WERI-Rb-1 (cell line): Measurements from ENCODE around the gene SH3PXD2A.

Source experiments
- DNase-seq: peaks from one replicate; pipeline ENCODE4 v3.0.0-alpha.2; 2020
- H3K27ac ChIP-seq: fragments of 250-450 bp; sonication (Bioruptor Pico); 2 replicates; pipeline ENCODE4 v1.5.1; 2020; ENCODE audit warnings: mild to moderate bottlenecking, moderate library complexity
- H3K27me3 ChIP-seq: fragments of 250-450 bp; sonication (Bioruptor Pico); 2 replicates; pipeline ENCODE4 v1.5.1; 2021; ENCODE audit warnings: mild to moderate bottlenecking, low read depth, moderate library complexity; ENCODE audit not compliant: insufficient read depth, severe bottlenecking
- H3K36me3 ChIP-seq: fragments of 250-450 bp; sonication (Bioruptor Pico); 2 replicates; pipeline ENCODE4 v1.5.1; 2020; ENCODE audit warnings: mild to moderate bottlenecking, moderate library complexity
- H3K4me3 ChIP-seq: 2 replicates; pipeline ENCODE4 v1.5.1; 2011; ENCODE audit warnings: low read depth, mild to moderate bottlenecking, control low read depth, low read length
- H3K9me3 ChIP-seq: fragments of 250-450 bp; sonication (Bioruptor Pico); 2 replicates; pipeline ENCODE4 v1.5.1; 2021; ENCODE audit warnings: mild to moderate bottlenecking, moderate library complexity; ENCODE audit not compliant: severe bottlenecking
- CTCF ChIP-seq: IDR thresholded peaks from 2 replicates; pipeline ENCODE4 v1.5.1; 2011; ENCODE audit warnings: low read depth, mild to moderate bottlenecking, control low read depth, inconsistent platforms, low read length

SH3PXD2A gene

GRCh38 chr10:103549349-103549685, 306.1 kb downstream of the SH3PXD2A start:
- no peak overlapping the region for H3K27ac ChIP-seq
- no peak for DNase-seq
- TF ChIP-seq CTCF = no peak
- H3K27me3 ChIP-seq = no peaks in the 10 kb centered on the region
- no peaks in the 10 kb centered on the region for H3K36me3 ChIP-seq
- no peak overlapping the region for H3K4me3 ChIP-seq
- H3K9me3 ChIP-seq = no peaks in the 10 kb centered on the region

- H3K27me3 ChIP-seq = no peaks in the 10 kb centered on the region
- no peak for DNase-seq
- no peaks in the 10 kb centered on the region for H3K9me3 ChIP-seq
- H3K27ac ChIP-seq = peak overlapping the region; percentile 71
- H3K4me3 ChIP-seq = no peak overlapping the region
- H3K36me3 ChIP-seq = no peaks in the 10 kb centered on the region
- TF ChIP-seq CTCF = no peak
Measured at GRCh38 chr10:103548581-103549348, 306.6 kb downstream of the SH3PXD2A start.

GRCh38 chr10:103548006-103548405, 307.4 kb downstream of the SH3PXD2A start:
- Histone ChIP-seq H3K36me3 (no peaks in the 10 kb centered on the region), H3K27ac (peak overlapping the region; percentile 71), H3K27me3 (no peaks in the 10 kb centered on the region), H3K4me3 (no peak overlapping the region), H3K9me3 (no peaks in the 10 kb centered on the region)
- TF ChIP-seq CTCF = no peak
- DNase-seq = no peak

GRCh38 chr10:103547391-103547946, 307.9 kb downstream of the SH3PXD2A start:
- DNase-seq = peak; percentile 89
- no peaks in the 10 kb centered on the region for H3K27me3 ChIP-seq
- H3K9me3 ChIP-seq = no peaks in the 10 kb centered on the region
- H3K4me3 ChIP-seq = no peak overlapping the region
- H3K27ac ChIP-seq = peak overlapping the region; percentile 71
- H3K36me3 ChIP-seq = no peaks in the 10 kb centered on the region
- TF ChIP-seq CTCF = peak; percentile 6; the same call in 1 of the 2 replicates

GRCh38 chr10:103546401-103546800, 309.0 kb downstream of the SH3PXD2A start:
- H3K27me3 ChIP-seq = no peaks in the 10 kb centered on the region

More at GRCh38 chr10:103546401-103546800, 309.0 kb downstream of the SH3PXD2A start:
- Histone ChIP-seq H3K36me3 (no peaks in the 10 kb centered on the region), H3K27ac (peak overlapping the region; percentile 71), H3K9me3 (no peaks in the 10 kb centered on the region), H3K4me3 (no peak overlapping the region)
- no peak for TF ChIP-seq CTCF
- DNase-seq = peak; percentile 69
